ENCODE results near the gene HIGD1B. TPM values are rescaled to one million over a fixed set of nuclear protein-coding genes. Genes with fewer than 3 reads are reported as not detected.

Gene HIGD1B
- total RNA-seq, 2 experiments from 2014 or later = not detected

DNA sequence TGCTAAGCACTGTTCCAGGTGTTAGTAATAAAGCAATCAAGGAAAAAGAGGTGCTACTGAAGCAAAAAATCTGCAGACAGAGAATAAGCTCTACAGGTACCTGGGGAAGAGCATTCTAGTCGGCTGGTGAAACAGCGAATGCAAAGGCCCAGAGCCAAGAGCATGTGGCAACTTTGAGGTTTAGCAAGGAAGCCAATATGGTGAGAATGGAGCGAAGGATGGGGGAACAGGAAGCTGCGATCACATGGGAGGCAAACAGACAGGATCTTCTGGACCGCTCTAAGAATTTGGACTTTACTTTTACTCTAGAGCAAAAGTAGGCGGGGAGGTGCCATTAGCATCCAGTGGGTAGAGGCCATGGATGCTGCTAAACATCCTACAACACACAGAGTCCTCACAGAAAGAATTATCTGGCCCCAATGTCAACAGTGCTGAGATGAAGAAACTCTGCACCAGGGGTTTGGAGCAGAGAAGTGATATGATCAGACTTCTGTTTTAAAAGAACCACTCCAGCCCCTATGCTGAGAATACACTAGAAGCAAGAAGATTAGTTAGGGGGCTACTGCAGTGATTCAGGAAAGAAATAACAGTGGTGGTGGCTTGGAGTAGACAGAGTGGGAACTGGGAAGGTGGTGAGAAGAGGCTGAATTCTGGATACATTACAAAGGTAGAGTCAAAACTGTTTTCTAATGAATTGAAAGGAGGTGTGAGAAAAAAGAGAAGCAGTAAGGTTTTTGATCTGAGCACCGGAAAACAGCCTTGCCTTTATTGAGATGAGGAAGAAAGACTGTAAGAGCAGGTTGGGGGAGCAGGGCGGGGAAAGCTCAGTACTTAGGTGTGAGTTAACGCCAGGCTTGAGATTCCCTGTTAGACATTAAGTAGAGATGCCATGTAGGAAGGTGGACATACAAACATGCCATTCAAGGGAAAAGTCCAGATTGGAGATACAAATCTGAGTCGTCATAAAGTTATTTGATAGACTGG is 40.6 kb downstream of the HIGD1B start:
- intact Hi-C loops (cut with micrococcal nuclease; ENCODE audit: unreplicated experiment) = no loop called here
- H4K20me1 ChIP-seq (ENCODE audit: insufficient read depth, low read length) = peaks cover 10% of the 10 kb centered on the region; the same call in 1 of the 2 replicates
- DNase-seq (ENCODE audit: low spot score) = no peak
- H3K27ac ChIP-seq (ENCODE audit: low read depth, low read length, poor library complexity, severe bottlenecking) = no peak overlapping the region
- TF ChIP-seq, protein P1, sequence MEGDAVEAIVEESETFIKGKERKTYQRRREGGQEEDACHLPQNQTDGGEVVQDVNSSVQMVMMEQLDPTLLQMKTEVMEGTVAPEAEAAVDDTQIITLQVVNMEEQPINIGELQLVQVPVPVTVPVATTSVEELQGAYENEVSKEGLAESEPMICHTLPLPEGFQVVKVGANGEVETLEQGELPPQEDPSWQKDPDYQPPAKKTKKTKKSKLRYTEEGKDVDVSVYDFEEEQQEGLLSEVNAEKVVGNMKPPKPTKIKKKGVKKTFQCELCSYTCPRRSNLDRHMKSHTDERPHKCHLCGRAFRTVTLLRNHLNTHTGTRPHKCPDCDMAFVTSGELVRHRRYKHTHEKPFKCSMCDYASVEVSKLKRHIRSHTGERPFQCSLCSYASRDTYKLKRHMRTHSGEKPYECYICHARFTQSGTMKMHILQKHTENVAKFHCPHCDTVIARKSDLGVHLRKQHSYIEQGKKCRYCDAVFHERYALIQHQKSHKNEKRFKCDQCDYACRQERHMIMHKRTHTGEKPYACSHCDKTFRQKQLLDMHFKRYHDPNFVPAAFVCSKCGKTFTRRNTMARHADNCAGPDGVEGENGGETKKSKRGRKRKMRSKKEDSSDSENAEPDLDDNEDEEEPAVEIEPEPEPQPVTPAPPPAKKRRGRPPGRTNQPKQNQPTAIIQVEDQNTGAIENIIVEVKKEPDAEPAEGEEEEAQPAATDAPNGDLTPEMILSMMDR (conservative IDR thresholded peaks at IDR 0.05; ENCODE audit: low read length) = no peak
- no peak for TF ChIP-seq EZH2phosphoT487 (IDR thresholded peaks at IDR 0.05; ENCODE audit: borderline replicate concordance, low read depth, low read length)
- ChIA-PET POLR2A (no interaction called here), CTCF (ENCODE audit: unreplicated experiment) (no interaction called here)
- no peak overlapping the region for H3K4me3 ChIP-seq (ENCODE audit: low read depth, low read length, poor library complexity, severe bottlenecking)
- H3K9me3 ChIP-seq (ENCODE audit: low read length) = no peaks in the 10 kb centered on the region
- no peaks in the 10 kb centered on the region for H3K9me2 ChIP-seq (ENCODE audit: insufficient read depth, low read length)
- no peak overlapping the region for H2AFZ ChIP-seq (ENCODE audit: low read length)
- H3K4me1 ChIP-seq (ENCODE audit: insufficient read depth, low read length, poor library complexity, severe bottlenecking) = peaks cover 7% of the 10 kb centered on the region
- H3K4me2 ChIP-seq (ENCODE audit: low read length) = no peak overlapping the region
- H3K79me2 ChIP-seq (ENCODE audit: insufficient read depth, low read depth, low read length) = peaks cover 51% of the 10 kb centered on the region
- peaks cover 92% of the 10 kb centered on the region for H3K36me3 ChIP-seq (ENCODE audit: insufficient read depth, low read length)
- no TSS peak for BruUV-seq (replicated peaks)

DNA sequence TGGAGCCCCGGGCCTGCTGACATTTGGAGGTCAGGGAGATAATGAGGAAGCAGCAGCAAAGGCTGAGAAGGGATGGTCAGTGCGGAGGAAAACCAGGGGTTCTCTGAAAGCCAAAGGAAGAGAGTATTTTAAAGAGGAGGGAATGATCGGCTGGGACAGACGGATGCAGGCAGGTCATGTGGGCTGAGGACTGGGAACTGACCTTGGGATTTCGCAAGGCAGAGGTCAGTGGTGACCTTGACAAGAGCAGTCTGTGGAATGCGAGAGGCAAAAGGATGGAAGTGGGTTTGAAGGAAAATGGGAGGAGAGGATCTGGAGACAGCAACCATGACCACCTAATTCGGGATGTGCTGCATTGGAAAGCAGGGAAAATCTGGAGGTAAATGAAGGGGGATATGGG is 41.3 kb downstream of the HIGD1B start:
- Histone ChIP-seq H4K20me1 (ENCODE audit: insufficient read depth, low read length) (peaks cover 10% of the 10 kb centered on the region; the same call in 1 of the 2 replicates), H3K4me2 (ENCODE audit: low read length) (no peak overlapping the region), H3K9me3 (ENCODE audit: low read length) (no peaks in the 10 kb centered on the region), H3K4me3 (ENCODE audit: low read depth, low read length, poor library complexity, severe bottlenecking) (no peak overlapping the region), H3K36me3 (ENCODE audit: insufficient read depth, low read length) (peaks cover 91% of the 10 kb centered on the region), H2AFZ (ENCODE audit: low read length) (no peak overlapping the region), H3K4me1 (ENCODE audit: insufficient read depth, low read length, poor library complexity, severe bottlenecking) (peaks cover 7% of the 10 kb centered on the region), H3K79me2 (ENCODE audit: insufficient read depth, low read depth, low read length) (peaks cover 51% of the 10 kb centered on the region), H3K9me2 (ENCODE audit: insufficient read depth, low read length) (no peaks in the 10 kb centered on the region), H3K27ac (ENCODE audit: low read depth, low read length, poor library complexity, severe bottlenecking) (no peak overlapping the region)
- no TSS peak for BruUV-seq (replicated peaks)
- intact Hi-C loops (cut with micrococcal nuclease; ENCODE audit: unreplicated experiment) = no loop called here
- TF ChIP-seq, protein P1 (conservative IDR thresholded peaks at IDR 0.05; ENCODE audit: low read length) = no peak
- TF ChIP-seq EZH2phosphoT487 (IDR thresholded peaks at IDR 0.05; ENCODE audit: borderline replicate concordance, low read depth, low read length) = no peak
- DNase-seq (ENCODE audit: low spot score) = no peak
- ChIA-PET CTCF (ENCODE audit: unreplicated experiment) (no interaction called here), POLR2A (no interaction called here)

DNA sequence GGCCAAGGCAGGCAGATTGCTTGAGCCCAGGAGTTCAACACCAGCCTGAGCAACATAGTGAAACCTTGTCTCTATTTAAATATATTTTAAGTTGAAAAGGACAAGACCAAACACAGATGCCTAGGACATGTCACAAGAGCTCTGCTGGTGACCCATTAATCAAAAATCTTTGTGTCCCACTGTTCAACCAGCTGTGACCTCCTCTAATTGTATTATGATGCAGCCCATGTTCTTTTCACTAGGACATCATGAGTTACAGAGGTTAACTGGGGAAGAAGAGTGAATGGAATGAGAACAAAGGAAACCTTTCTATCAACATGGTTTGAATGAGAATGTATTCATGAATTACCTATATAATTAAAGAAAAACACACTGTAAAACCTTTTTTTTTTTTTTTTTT is 44.6 kb downstream of the HIGD1B start:
- H2AFZ ChIP-seq (ENCODE audit: low read length) = no peak overlapping the region
- POLR2A ChIA-PET = interaction anchor here (1.1 kb wide), 1 partner anchor 9 kb away, joined by 3 read pairs; no protein-coding TSS in a partner anchor
- no peaks in the 10 kb centered on the region for H3K9me2 ChIP-seq (ENCODE audit: insufficient read depth, low read length)
- peaks cover 80% of the 10 kb centered on the region for H3K79me2 ChIP-seq (ENCODE audit: insufficient read depth, low read depth, low read length)
- peaks cover 81% of the 10 kb centered on the region for H3K36me3 ChIP-seq (ENCODE audit: insufficient read depth, low read length)
- H4K20me1 ChIP-seq (ENCODE audit: insufficient read depth, low read length) = peaks cover 10% of the 10 kb centered on the region; the same call in 1 of the 2 replicates
- no peak overlapping the region for H3K4me2 ChIP-seq (ENCODE audit: low read length)
- H3K4me3 ChIP-seq (ENCODE audit: low read depth, low read length, poor library complexity, severe bottlenecking) = no peak overlapping the region
- no peak for DNase-seq (ENCODE audit: low spot score)
- no TSS peak for BruUV-seq (replicated peaks)
- H3K4me1 ChIP-seq (ENCODE audit: insufficient read depth, low read length, poor library complexity, severe bottlenecking) = peaks cover 7% of the 10 kb centered on the region
- CTCF ChIA-PET (ENCODE audit: unreplicated experiment) = no interaction called here
- TF ChIP-seq, protein P1 (conservative IDR thresholded peaks at IDR 0.05; ENCODE audit: low read length) = no peak
- TF ChIP-seq EZH2phosphoT487 (IDR thresholded peaks at IDR 0.05; ENCODE audit: borderline replicate concordance, low read depth, low read length) = no peak
- no peaks in the 10 kb centered on the region for H3K9me3 ChIP-seq (ENCODE audit: low read length)
- H3K27ac ChIP-seq (ENCODE audit: low read depth, low read length, poor library complexity, severe bottlenecking) = no peak overlapping the region
- intact Hi-C loops (cut with micrococcal nuclease; ENCODE audit: unreplicated experiment) = no loop called here

All from OCI-LY7 (cell line).